Measurements from ENCODE around the gene GMEB2. TPM values are rescaled to one million over a fixed set of nuclear protein-coding genes. Genes with fewer than 3 reads are reported as not detected.

The GMEB2 gene
- total and polyA plus RNA-seq, 10 of the 15 experiments (the other 5 are each of a cell fraction or from before 2014, with no cell fraction given): 0.08 to 15.1 (median 6.9) TPM

GRCh38 chr20:63636752-63637628 is 10.1 kb upstream of the GMEB2 start:
- in situ Hi-C loops (cut with MboI) (no loop called here), intact Hi-C loops (cut with micrococcal nuclease; ENCODE audit: unreplicated experiment) (no loop called here)
- no peak for FAIRE-seq
- Histone ChIP-seq H3K9me3 (replicated peaks; ENCODE audit: control insufficient read depth, insufficient read depth, low read length) (no peaks in the 10 kb centered on the region), H3K79me2 (ENCODE audit: control insufficient read depth, insufficient read depth, low read length) (peaks cover 1% of the 10 kb centered on the region; the same call in 1 of the 2 replicates), H3K4me1 (ENCODE audit: control insufficient read depth, insufficient read depth, low read length) (peaks cover 27% of the 10 kb centered on the region), H3K27ac (ENCODE audit: control insufficient read depth, insufficient read depth) (peak overlapping the region; percentile 27; the same call in 1 of the 2 replicates), H2AFZ (ENCODE audit: control insufficient read depth, low read depth, low read length) (no peak overlapping the region), H3K27me3 (replicated peaks in 1 of 2; ENCODE audit: control insufficient read depth in 2 of 2, insufficient read depth in 2 of 2, low read length in 1 of 2) (no peaks in the 10 kb centered on the region), H3K36me3 (ENCODE audit: control insufficient read depth in 2 of 2, insufficient read depth in 2 of 2, low read length in 1 of 2) (no peaks in the 10 kb centered on the region), H3K4me2 (ENCODE audit: control insufficient read depth, insufficient read depth) (no peak overlapping the region), H4K20me1 (ENCODE audit: control insufficient read depth, insufficient read depth) (no peaks in the 10 kb centered on the region), H3K9ac (ENCODE audit: control insufficient read depth, insufficient read depth, low read length) (no peak overlapping the region), H3K4me3 (no peak overlapping the region)
- DNase-seq (ENCODE audit: low read depth, low spot score): no peak
- ChIA-PET SMC1A (ENCODE audit: uncharacterized antibody, unreplicated experiment) (interaction anchor here (1.3 kb wide), 1 partner anchor 12 kb away, joined by 3 read pairs; no protein-coding TSS in a partner anchor), CTCF (no interaction called here), POLR2A (interaction anchor here (2.4 kb wide), 1 partner anchor 10 kb away, joined by 9 read pairs; the partner anchor contains the start of gene GMEB2), RAD21 (ENCODE audit: unreplicated experiment) (interaction anchor here (1.4 to 1.9 kb wide), 2 partner anchors 21 to 99 kb away, joined by 4 read pairs; partner anchors contain the start of genes PTK6 and RTEL1)
- no peak for ATAC-seq
- WGBS (ENCODE audit: insufficient coverage, insufficient replicate concordance, low lambda C conversion rate, missing lambda C conversion rate): 71% methylated on average over 19 of the region's 19 CpGs
- no TSS peak for BruUV-seq (replicated peaks)
- no peak for TF ChIP-seq CBX3 (IDR thresholded peaks at IDR 0.05; ENCODE audit: borderline replicate concordance, low read depth)
- no peak for TF ChIP-seq MTA2 (IDR thresholded peaks at IDR 0.05; ENCODE audit: low read depth)
- TF ChIP-seq ZNF274 (IDR thresholded peaks at IDR 0.05; ENCODE audit: insufficient read depth, insufficient read length): no peak
- no peak for TF ChIP-seq NFYA (IDR thresholded peaks at IDR 0.05; ENCODE audit: borderline replicate concordance, low read depth, low read length)
- TF ChIP-seq LARP7 (IDR thresholded peaks at IDR 0.05): no peak
- no peak for TF ChIP-seq ATF7 (IDR thresholded peaks at IDR 0.05; ENCODE audit: low read depth)
- no peak for TF ChIP-seq POLR2AphosphoS2 (IDR thresholded peaks at IDR 0.05; ENCODE audit: low read depth, low read length)
- TF ChIP-seq E2F8 (IDR thresholded peaks at IDR 0.05; ENCODE audit: low read depth, partially characterized antibody): no peak
- TF ChIP-seq FOXM1 (IDR thresholded peaks at IDR 0.05; ENCODE audit: low read depth, low read length): no peak
- no peak for TF ChIP-seq ZNF592 (IDR thresholded peaks at IDR 0.05)
- no peak for TF ChIP-seq ZNF217 (IDR thresholded peaks at IDR 0.05)
- TF ChIP-seq MAX (IDR thresholded peaks at IDR 0.05; ENCODE audit: low read depth, low read length): no peak
- TF ChIP-seq HDAC2 (IDR thresholded peaks at IDR 0.05): no peak
- no peak for TF ChIP-seq MYB (IDR thresholded peaks at IDR 0.05; ENCODE audit: borderline replicate concordance, low read depth, low read length)
